Stromal cell of bone marrow (primary cell): ENCODE measurements around the gene PDE11A.
"Not testable (repeated sequence)": the region's sequence is repeated elsewhere in the genome, so short reads cannot be mapped to it uniquely, and the experiment has no call there.

ENCODE experiments used
- DNase-seq: peaks from one replicate; pipeline ENCODE4 v3.0.0-alpha.2; 2012; ENCODE audit warnings: low read depth

The PDE11A gene

DNA sequence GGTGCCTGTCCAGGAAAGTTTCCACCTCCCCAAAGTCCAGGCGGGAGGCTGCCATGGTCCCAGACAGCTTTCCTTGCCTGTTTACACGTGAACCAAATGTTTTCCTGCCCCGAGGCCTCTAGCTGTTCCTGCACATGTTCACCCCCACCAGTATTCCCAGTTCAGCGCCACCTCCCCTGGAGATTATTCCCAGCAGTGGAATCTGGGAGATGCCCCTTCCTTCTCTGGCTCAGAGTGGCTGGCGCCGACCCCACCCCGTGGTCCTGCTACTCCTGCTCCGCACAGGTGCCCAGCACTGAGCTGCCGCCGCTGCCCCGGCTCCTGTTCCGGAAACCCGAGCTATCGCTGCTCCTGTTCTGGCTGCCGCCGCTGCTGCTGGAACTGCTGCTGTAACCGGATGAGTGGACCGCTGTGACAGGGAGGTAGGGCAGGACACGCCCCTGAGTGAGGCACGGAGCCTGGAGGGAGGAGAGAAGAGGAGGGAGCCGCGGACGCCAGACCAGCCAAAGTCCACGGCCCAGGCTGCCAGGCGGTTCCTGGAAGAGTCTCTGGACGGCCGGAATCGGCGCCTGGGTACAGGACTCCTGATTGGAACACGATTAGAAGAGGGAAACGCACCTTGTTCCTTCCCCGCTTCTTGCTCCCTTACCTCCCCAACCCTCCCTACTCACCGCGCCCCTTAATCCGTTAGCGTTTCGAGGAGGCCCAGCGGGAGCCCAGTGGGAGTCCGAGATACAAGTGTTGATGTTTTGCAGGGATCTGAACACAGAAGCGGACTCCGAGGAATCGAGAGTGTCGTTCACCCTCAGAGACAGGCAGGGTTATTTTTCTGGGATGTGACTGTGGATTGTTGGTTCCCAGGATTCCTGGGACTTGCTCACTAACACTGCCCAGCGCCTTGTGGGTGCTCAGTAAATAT lies at the start of gene PDE11A:
TSS of gene PDE11A (minus strand) at position 395 of the 919 bp plus-strand sequence. CDS start at position 55, 340 bp downstream.
- peak; percentile 47 for DNase-seq

DNA sequence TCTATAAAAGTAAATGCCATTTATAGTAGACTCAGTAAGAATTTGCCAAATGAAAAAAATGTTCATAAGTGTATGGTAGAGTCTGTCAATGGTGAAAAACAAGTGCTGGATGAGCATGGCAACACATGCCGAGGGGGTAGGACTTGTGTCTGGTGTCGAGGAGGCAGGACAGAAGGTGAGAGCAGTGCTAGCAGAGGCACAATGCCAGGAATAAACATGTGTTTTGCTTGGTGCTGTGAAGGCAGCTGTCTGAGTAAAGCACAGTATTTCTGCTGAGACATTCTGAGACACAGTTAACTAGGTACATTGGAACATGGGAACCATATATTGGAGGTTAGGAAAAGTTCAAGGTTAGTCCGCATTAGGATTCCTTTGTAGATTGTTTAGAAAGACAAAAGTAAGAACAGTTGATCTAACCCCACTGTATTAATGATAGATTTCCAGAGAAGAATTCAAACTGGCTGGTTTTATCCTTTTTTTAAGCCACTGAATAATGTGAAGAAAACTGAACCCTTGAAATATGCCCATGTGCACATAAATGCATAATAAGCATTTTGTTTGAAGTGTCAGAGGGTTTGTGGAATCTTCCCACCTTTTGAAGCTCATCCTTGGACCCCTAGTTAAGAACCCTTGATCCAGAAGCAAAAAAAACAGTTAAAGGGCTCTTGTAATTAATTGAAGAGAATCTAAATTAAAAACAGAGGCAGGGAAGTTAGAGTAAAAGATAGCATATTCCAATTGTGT lies 46.8 kb upstream of the PDE11A start:
- DNase-seq = no peak

DNA sequence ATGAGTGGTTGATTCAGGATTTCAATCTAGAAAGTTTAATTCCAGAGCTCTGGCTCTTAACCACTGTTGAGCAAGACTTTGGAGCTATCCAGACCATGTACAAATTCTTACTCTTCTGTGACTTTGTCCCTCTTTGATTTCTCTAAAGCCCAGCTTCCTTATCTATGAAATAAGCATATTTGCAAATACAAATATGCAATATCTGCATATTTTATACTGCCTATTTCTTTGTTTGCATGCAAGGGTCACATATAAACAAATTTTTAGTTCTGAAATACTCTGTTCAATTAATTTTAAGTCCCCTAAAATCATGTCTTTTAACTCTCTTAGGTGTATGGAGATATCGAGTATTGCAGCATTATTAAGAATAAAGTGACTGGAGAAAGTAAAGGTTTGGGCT lies 45.1 kb upstream of the PDE11A start:
- DNase-seq = no peak

DNA sequence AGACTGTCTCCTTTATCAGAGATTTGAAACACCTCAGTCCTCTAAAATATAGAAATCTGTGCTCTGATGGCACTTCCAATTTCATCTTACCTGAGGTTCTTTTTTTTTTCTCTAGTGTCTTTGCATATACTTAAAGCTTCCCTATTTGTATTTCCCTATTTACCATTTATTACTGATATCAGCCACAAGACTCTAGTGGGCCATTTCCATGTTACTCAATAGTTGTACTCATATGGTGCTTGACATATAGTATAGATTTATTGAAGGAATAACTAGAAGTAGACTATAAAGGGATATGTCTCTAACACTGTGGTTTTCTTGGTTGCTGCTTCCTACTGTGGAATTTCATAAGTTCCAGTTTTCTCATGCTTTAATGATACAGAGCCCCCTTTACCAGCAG lies 42.7 kb upstream of the PDE11A start:
- DNase-seq = no peak

DNA sequence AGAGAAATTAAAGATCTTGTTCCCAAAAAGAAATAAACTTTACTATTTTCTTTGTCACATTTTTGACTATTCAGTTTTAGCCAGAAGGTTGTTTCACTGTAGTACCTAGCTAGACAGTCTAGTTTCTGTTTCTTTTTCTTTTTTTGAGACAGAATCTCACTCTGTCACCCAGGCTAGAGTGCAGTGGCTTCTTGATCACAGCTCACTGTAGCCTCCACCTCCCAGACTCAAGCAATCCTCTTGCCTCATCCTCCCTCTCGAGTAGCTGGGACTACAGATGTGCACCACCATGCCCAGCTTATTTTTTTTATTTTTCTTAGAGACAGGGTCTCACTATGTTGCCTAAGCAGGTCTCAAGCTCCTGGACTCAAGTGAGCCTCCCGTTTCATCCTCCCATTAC lies 41.9 kb upstream of the PDE11A start:
- no peak for DNase-seq

DNA sequence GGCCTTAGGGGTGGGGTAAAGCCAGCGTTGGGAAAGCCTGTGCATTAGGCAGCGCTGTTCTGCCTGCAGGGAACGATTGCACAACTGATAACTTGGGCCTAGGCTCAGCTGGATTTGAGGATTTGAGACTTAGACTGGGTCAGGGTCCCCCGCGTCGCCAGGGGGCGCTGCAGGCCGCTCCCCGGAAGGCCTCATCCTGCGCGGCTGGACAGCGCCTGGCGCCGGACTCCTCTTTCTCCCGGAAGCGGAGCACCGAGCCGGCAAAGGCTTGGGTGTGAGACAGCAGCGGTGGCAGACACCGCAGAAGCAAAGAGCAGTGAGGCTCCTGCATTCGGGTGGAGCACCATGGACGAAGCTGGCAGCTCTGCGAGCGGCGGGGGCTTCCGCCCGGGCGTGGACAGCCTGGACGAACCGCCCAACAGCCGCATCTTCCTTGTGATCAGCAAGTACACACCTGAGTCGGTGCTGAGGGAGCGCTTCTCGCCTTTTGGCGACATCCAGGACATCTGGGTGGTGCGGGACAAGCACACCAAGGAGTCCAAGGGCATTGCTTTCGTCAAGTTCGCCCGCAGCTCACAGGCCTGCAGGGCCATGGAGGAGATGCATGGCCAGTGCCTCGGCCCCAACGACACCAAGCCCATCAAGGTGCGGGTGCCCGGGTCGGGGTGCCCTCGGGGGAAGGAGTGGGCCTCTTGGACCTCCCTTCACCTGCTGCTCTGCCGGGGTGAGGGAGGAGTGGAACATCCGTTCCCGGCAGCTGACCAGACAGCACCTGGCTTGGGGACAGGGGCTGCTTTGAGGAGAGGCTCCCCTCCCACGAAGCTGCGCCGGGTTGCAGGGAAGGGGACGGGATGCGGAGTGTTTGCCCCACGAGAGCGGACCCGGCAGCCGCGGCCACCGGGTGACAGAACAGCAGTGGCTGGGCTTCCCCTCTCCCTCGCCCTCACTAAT lies 39.9 kb upstream of the PDE11A start, which contains the start of gene RBM45:
TSS of gene RBM45 (plus strand) at position 236 of the 951 bp plus-strand sequence. CDS start at position 346, 110 bp downstream.
- peak; percentile 84 for DNase-seq

DNA sequence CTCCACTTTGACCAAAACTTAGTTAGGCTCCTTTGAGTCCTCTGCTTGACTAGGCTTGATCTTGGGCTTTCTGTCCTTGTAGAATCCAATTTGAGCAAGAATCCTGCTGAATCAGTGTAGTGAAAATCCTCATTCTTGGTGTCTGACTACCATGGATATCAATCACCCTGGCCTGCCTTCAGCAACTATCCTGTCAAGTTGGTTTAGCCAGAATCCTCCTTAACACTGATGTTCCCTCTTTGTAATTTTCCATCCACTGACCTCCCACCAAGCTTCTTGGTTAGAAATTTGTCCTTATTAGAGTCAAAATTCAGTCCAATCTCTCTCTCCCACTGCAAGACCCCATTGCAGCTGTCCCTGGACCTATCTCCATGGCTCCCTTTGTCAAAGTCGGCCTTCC lies 39.2 kb upstream of the PDE11A start:
- DNase-seq = no peak

DNA sequence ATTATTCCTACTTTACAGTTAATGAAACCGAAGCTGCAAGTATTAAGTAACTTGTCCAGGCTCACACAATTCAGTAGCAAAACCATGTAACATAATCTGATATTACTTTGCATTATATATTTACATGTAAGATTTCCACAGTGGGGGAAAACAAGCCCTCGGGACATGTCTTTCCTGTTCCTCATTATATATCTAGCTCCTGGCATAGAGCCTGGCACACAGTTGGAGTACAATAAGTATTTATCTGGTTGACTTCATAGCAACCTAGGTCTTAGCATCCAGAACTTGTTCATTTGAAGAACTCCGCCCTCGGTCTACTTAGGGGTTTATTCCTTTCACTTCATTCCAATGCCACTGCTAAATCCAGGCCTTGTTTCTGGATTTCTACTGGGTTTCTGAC lies 38.1 kb upstream of the PDE11A start:
- no peak for DNase-seq

DNA sequence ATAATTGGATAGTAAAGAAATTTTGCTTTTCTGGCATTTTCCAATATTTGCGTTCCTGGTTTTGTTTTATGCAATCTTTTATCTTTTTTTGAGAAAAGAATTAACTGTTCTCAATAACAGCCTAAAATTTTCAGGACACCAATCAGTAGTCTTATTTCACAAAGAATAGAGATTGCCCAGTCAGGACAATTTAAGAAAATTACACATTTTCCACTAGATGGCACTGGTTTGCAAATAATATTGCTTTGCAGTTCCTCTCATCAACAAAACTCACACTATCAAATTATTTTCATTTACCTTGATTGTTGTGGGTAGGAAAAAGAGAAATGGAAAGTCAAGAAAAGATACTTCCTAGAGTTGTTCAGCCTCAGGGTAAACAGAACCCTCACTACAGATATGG lies 37.2 kb upstream of the PDE11A start:
- peak; percentile 16 for DNase-seq

DNA sequence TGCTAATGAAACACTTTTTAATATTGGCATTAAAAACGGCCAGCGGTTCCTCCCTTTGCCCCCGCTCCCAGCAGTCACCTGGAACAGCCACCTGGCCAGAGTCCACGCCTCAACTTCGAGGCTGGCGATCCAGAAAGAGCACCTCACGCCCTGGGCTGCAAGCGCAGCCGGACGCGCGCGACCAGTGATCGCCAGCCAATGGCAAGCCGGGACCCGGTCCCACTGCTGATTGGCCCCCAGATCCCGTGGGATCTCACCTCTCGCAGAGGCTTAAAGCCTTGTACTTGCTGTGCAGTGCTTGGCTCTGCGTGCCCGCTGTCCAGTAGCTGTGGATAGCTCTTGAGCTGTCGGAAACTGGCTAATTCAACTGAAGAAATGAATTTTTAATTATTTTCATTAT lies 35.6 kb upstream of the PDE11A start:
- no peak for DNase-seq

DNA sequence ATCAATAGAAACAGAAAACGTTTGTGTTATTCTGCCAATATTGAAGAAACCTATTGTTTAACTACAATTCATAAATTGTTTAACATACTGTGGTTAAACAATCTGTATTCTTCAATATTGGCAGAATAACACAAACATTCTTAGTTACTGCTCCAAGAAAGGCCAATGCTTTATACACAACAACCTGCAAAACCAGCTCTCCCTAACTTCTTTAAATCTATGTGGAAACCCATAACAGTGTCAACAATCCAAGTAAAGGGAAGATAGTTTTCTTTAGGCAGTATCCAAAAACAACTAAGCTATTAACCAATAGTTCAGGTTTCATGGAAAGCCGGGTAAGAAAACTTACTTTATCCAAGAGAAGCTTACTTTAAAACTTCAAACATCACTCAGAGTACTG lies 33.5 kb upstream of the PDE11A start:
- no peak for DNase-seq

DNA sequence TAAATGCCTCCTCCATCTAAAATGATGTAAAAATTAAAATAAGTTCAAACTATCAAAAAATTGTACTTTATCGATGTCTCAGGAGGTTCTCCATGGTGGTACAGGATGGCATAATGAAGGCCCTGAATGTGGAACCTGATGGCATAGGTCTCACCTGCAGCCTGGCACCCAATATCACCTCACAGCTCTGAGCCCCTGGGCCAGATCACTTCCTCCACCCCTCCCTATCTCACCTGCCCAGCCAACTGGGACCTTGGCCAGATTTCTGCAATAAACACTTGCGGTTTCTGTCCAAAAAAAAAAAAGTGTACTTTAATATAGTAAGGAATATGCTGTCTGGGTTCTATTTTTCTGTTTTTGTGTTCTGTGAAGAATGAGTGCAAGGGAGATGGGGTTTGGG lies 33.0 kb upstream of the PDE11A start:
- no peak for DNase-seq

DNA sequence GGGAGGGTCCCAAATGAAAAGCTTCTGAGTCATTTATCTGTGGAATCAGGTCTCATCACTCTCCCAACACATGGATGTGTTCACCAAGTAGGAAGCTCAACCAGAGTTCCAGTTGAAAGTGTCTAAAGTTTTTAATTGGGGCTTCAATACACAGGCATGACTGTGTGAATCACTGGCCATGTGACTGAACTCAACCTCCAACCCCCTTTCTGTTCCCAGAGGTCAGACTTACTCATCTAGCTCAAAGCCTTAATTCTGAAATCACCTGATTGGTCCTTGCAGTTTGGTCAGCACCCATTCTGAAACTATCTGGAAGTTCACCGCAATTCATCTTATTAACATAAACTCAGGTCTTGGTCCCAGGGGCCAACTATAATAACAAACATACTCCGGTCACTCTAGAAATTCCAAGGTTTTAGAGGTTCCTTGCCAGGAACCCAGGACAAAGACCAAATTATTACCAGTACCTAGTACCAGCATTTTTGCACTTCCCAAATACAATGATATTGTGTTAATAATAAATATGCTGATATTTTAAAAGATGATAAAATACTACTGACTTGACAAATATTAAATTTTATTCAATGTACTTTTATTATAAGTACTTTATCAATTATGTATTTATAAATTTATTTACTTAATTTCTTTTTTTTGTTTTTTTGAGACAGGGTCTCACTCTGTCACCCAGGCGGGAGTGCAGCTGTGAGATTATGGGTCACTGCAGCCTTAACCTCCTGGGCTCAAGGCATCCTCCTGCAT lies 28.9 kb upstream of the PDE11A start:
- DNase-seq = no peak

DNA sequence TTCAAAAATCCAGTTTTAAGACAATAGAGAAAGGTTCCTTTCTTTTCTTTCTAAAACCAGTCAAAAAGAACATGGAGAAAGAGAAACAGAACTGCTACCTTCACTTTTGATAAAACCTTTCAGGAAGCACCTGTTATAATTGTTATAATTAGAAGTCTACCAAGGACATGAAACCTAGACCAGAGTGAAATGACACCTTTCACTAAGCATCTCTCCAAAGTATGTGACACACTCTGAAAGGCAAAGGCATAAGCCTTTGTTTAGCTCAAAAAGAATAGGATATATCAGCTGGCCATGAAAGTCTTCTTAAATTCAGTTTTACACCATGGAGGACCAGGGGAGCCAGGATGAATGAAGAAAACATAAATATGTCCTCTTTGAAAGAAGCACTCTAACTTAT lies 20.9 kb upstream of the PDE11A start:
- no peak for DNase-seq

DNA sequence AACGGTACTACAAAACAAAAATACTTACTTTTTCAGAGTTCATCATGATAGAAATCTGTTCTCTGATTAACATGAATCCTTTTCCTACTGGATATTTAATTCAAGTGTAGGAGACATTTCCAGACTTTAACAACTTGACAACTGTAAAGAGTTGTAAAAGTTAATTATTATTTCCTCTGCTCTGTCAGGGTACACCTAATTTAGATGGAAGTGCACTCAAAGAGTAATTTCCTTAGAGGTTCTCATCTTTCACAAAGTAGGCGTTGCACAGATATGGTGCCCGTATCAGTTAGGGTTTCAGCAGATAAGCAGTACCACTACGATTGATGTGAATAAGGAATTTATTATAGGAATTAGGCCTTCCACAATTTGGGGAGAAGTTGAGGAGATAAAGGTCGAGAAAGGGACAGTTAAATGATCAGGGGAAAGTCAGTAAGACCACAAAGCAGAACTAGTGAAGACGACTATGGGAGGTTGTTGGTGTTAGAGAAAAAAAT lies 16.2 kb upstream of the PDE11A start:
- DNase-seq = no peak

DNA sequence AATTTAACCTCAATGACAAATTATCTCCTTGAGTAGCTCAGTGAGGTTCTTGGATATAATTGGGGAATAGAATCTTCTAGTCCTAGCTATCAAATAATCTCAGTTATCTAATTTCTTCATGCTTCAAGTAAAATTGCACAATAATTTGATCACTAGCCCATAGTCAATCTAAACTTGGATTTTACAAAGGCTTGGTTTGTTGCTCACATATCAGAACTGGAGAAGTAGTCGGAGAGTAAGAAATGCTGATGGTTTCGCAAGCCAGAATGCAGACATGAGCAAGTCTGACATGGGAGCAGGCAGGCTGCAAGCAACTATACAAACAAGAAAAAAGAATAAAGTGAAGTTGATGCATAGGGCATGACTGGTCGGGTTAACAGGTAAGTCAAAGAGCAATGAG lies 11.7 kb upstream of the PDE11A start:
- DNase-seq = no peak

DNA sequence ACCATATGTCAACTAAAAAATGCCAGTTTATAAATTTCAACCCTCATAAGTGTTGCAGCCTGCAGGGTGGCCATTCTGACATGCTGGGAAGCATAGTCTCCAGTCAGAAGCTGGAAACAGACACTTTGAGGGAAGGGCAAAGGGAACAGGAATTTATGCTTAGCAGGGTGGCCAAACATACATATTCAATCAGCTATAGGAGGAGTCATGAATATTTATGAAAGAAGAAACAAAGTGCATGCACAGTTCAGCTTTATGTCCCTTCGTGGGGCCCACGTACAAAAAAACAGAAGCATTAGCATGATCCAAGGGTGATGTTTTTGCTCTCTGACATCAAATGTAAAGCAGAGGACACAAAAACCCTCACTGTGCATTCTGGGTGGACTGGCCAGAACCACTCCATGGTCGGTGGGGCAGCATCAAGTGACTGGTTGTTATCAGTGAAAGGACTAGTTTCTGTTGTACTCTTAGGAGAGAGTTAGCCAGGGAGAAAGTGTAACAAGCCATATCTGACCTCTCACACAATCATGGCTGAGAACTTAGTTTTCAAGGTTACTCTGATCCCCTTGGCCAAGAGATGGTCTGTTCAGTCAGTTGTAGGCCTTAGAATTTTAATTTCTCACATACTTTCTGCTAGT lies 9.9 kb upstream of the PDE11A start:
- DNase-seq = no peak

DNA sequence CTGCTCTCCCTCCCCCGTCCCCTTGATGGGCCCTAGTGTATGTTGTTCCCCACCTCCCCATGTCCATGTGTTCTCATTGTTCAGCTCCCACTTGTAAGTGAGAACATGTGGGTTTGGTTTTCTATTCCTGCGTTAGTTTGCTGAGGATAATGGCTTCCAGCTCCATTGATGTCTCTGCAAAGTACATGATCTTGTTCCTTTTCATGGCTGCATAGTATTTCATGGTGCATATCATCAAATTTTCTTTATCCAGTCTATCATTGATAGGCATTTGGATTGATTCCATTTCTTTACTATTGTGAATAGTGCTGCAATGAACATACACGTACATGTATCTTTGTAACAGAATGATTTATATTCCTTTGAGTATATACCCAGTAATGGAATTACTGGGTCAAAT lies 6.7 kb upstream of the PDE11A start:
- DNase-seq = not testable (repeated sequence)

DNA sequence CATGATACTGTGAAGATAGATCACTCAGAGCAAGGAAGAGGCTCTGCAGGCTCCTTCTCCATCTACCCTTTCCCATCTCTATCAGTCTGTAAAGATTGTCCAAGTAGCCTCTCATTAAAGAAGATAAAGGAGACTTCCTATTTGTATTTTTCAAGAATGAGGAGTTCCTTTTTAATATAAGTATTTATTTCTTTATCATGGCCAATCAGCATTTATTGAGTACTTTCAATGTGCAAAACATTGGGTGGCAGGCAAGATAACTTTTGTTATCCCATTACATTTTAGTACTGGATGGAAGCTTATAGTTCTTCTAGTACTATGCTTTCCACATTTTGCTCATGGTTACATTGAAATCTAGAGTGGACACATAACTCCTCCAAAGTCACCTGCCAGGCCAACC lies 3.6 kb upstream of the PDE11A start:
- DNase-seq = no peak

DNA sequence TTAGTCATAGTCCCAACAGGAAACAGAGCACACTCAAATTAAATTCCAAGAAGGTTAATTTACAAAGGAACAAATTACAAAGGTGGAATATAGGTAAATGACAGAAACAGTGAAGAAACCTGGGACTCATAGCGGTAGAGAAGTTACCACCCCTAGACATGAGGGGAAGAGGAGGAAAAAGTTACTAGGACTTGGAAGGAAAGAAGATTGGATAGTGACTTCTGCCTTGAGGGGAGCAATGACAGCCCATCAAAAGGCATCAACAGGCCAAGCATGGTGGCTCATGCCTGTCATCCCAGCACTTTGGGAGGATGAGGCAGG lies 2.4 kb upstream of the PDE11A start:
- DNase-seq = no peak
